ENCODE results near the gene SLC27A5. TPM values are rescaled to one million over a fixed set of nuclear protein-coding genes. Genes with fewer than 3 reads are reported as not detected.

Gene SLC27A5
- total and polyA plus RNA-seq, 9 of the 15 experiments (the other 6 are each of a cell fraction or from before 2014, with no cell fraction given): 42.2 to 318 (median 64.7) TPM

GRCh38 chr19:58499021-58499927 is 12.5 kb downstream of the SLC27A5 start (continued):
- TF ChIP-seq ZNF398 (CRISPR knock-in tag; IDR thresholded peaks at IDR 0.05) (no peak), LARP7 (IDR thresholded peaks at IDR 0.05) (no peak; the same call in 1 of the 2 replicates), ZNF280A (IDR thresholded peaks at IDR 0.05; ENCODE audit: low read depth, partially characterized antibody) (no peak), POLR3G (IDR thresholded peaks at IDR 0.05; ENCODE audit: extremely low read depth, insufficient read length, insufficient replicate concordance) (no peak), TFAM (CRISPR knock-in tag; conservative IDR thresholded peaks at IDR 0.05) (no peak), NFIC (IDR thresholded peaks at IDR 0.05) (peak; percentile 86), PTTG1 (tag; IDR thresholded peaks at IDR 0.05; ENCODE audit: low read depth) (no peak), ZNF639 (CRISPR knock-in tag; conservative IDR thresholded peaks at IDR 0.05 in 1 of 2, IDR thresholded peaks at IDR 0.05 in 1 of 2) (peak in 1 of 2 experiments; percentile 96; a peak in 2 of 4 replicates), ZNF384 (IDR thresholded peaks at IDR 0.05; ENCODE audit: low read depth, low read length) (0 out of 2 replicates have a peak, but pooled peaks have one; percentile 58), RB1 (IDR thresholded peaks at IDR 0.05; ENCODE audit: low read depth) (peak; percentile 92), KLF10 (CRISPR knock-in tag; IDR thresholded peaks at IDR 0.05) (no peak), NCOR1 (IDR thresholded peaks at IDR 0.05) (no peak), ATF2 (CRISPR knock-in tag; IDR thresholded peaks at IDR 0.05) (no peak), SIN3B (IDR thresholded peaks at IDR 0.05; ENCODE audit: low read depth) (peak; percentile 94), ZNF224 (CRISPR knock-in tag; IDR thresholded peaks at IDR 0.05) (no peak), DACH1 (IDR thresholded peaks at IDR 0.05; ENCODE audit: partially characterized antibody) (no peak), PML (IDR thresholded peaks at IDR 0.05; ENCODE audit: low read length) (peak; percentile 74), MYBL2 (IDR thresholded peaks at IDR 0.05; ENCODE audit: low read depth) (no peak), MYBL2 (CRISPR knock-in tag; IDR thresholded peaks at IDR 0.05; ENCODE audit: borderline replicate concordance) (no peak)
- TF ChIP-seq, protein P1, sequence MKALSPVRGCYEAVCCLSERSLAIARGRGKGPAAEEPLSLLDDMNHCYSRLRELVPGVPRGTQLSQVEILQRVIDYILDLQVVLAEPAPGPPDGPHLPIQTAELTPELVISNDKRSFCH (CRISPR knock-in tag; IDR thresholded peaks at IDR 0.05): no peak
- TF ChIP-seq, protein P1 (tag; IDR thresholded peaks at IDR 0.05): peak; percentile 71; the same call in 1 of the 2 replicates

All from K562 (cell line).